H1 (cell line): Measurements from ENCODE around the gene EFNA3. TPM values are rescaled to one million over a fixed set of nuclear protein-coding genes. Genes with fewer than 3 reads are reported as not detected.

Source experiments
- CTCF ChIA-PET: fragments of 300-600 bp; sonication (Branson Sonifier 250); formaldehyde crosslinking; loops from one replicate; lab custom pipeline; 2021; ENCODE audit not compliant: partially characterized antibody; lab: Charles Lee
- POLR2A ChIA-PET: fragments of 300-600 bp; sonication (Branson Sonifier 250); formaldehyde crosslinking; loops from one replicate; lab custom pipeline; 2021; ENCODE audit warnings: inconsistent platforms; ENCODE audit not compliant: partially characterized antibody; lab: Charles Lee
- DNase-seq, 2 experiments: peaks; one replicate each; pipeline versions ENCODE4 v3.0.0 to v3.0.0-alpha.2; 2010 to 2022; ENCODE audit warnings: low spot score in 2 of 2, low read depth in 1 of 2, mixed read lengths in 1 of 2
- FAIRE-seq: peaks from 2 replicates; lab custom pipeline; 2011; peaks lifted over from hg19 to GRCh38; lab: Jason Lieb, UNC
- H2AFZ ChIP-seq: 2 replicates; pipeline ENCODE4 v1.8.1; 2012; ENCODE audit warnings: low read length, inconsistent platforms
- H2AK5ac ChIP-seq: 2 replicates; pipeline ENCODE4 v1.6.1; 2013; ENCODE audit warnings: low read depth, low read length
- H2BK120ac ChIP-seq: replicated peaks from 2 replicates; pipeline ENCODE3; 2013; ENCODE audit warnings: low read depth, low read length, inconsistent platforms
- H2BK12ac ChIP-seq: 2 replicates; pipeline ENCODE4 v1.6.1; 2013; ENCODE audit warnings: low read depth, low read length
- H2BK15ac ChIP-seq: 2 replicates; pipeline ENCODE4 v1.6.1; 2013; ENCODE audit warnings: low read length
- H2BK20ac ChIP-seq: 2 replicates; pipeline ENCODE4 v1.6.1; 2013; ENCODE audit warnings: low read length
- H2BK5ac ChIP-seq: 2 replicates; pipeline ENCODE4 v1.6.1; 2013; ENCODE audit warnings: low read depth, low read length
- H3K14ac ChIP-seq: 2 replicates; pipeline ENCODE4 v1.6.1; 2013; ENCODE audit warnings: inconsistent platforms; ENCODE audit not compliant: insufficient read length
- H3K18ac ChIP-seq: 2 replicates; pipeline ENCODE4 v1.6.1; 2013; ENCODE audit warnings: low read length; ENCODE audit errors: extremely low read depth
- H3K23ac ChIP-seq: 2 replicates; pipeline ENCODE4 v1.6.1; 2013; ENCODE audit warnings: inconsistent platforms; ENCODE audit not compliant: insufficient read length
- H3K23me2 ChIP-seq: 2 replicates; pipeline ENCODE4 v1.6.1; 2013; ENCODE audit warnings: low read depth, low read length
- H3K27ac ChIP-seq: 2 replicates; pipeline ENCODE4 v1.6.1; 2011; ENCODE audit warnings: low read depth, low read length, inconsistent platforms
- H3K27me3 ChIP-seq, 4 experiments: replicated peaks in 1 of 4; 1 replicate in 1 of 4; 2 replicates in 3 of 4; pipeline versions ENCODE4 v1.6.1 to v1.8.1; 2011 to 2013; ENCODE audit warnings: low read length in 3 of 4, mild to moderate bottlenecking in 3 of 4, inconsistent platforms in 2 of 4, mixed read lengths in 2 of 4, moderate library complexity in 1 of 4; ENCODE audit not compliant: control insufficient read depth in 3 of 4, insufficient read depth in 3 of 4; ENCODE audit errors: extremely low read depth in 1 of 4
- H3K36me3 ChIP-seq, 4 experiments: 2 replicates each; pipeline versions ENCODE4 v1.6.1 to v1.8.1; 2011 to 2013; ENCODE audit warnings: mild to moderate bottlenecking in 4 of 4, low read length in 3 of 4, moderate library complexity in 2 of 4, control low read depth in 1 of 4, inconsistent platforms in 1 of 4; ENCODE audit not compliant: insufficient read depth in 4 of 4, control insufficient read depth in 2 of 4
- H3K4ac ChIP-seq: replicated peaks from 2 replicates; pipeline ENCODE3; 2013; ENCODE audit warnings: low read length, low read depth, mixed read lengths, inconsistent platforms; ENCODE audit not compliant: insufficient read length
- H3K4me1 ChIP-seq, 4 experiments: replicated peaks in 1 of 4; 1 replicate in 1 of 4; 2 replicates in 3 of 4; pipeline versions ENCODE4 v1.6.1 to v1.8.1; 2011 to 2013; ENCODE audit warnings: low read length in 3 of 4, inconsistent platforms in 2 of 4, mixed read lengths in 1 of 4; ENCODE audit not compliant: insufficient read depth in 4 of 4, control insufficient read depth in 3 of 4
- H3K4me2 ChIP-seq, 2 experiments: 2 replicates each; pipeline versions ENCODE4 v1.6.1 to v1.8.1; 2011 to 2013; ENCODE audit warnings: low read depth in 2 of 2, low read length in 2 of 2, control low read depth in 1 of 2, inconsistent platforms in 1 of 2, mild to moderate bottlenecking in 1 of 2; ENCODE audit not compliant: insufficient read depth in 1 of 2
- H3K4me3 ChIP-seq, 4 experiments: fragments of 200-600, 300-600 bp in 1 of 4; sonication (generic), shearing (Covaris generic), sonication (Bioruptor Twin) in 1 of 4; 2 replicates each; pipeline versions ENCODE4 v1.5.1 to v1.8.1; 2011 to 2016; ENCODE audit warnings: low read length in 4 of 4, low read depth in 3 of 4, control low read depth in 2 of 4, inconsistent platforms in 2 of 4, mild to moderate bottlenecking in 2 of 4, mixed read lengths in 1 of 4, moderate library complexity in 1 of 4; ENCODE audit not compliant: insufficient read depth in 2 of 4; ENCODE audit errors: extremely low read depth in 1 of 4
- H3K56ac ChIP-seq: replicated peaks from 2 replicates; pipeline ENCODE3; 2013; ENCODE audit warnings: low read depth, mild to moderate bottlenecking, mixed read lengths, low read length, inconsistent platforms; ENCODE audit not compliant: insufficient read length
- H3K79me1 ChIP-seq: 2 replicates; pipeline ENCODE4 v1.6.1; 2013; ENCODE audit warnings: low read depth, low read length, control low read depth
- H3K79me2 ChIP-seq, 2 experiments: 2 replicates each; pipeline versions ENCODE4 v1.6.1 to v1.8.1; 2012 to 2013; ENCODE audit warnings: low read length in 2 of 2, mild to moderate bottlenecking in 2 of 2, inconsistent platforms in 1 of 2; ENCODE audit not compliant: insufficient read depth in 2 of 2, control insufficient read depth in 1 of 2
- H3K9ac ChIP-seq, 4 experiments: replicated peaks in 1 of 4; 1 replicate in 1 of 4; 2 replicates in 3 of 4; pipeline versions ENCODE4 v1.6.1 to v1.8.1; 2011 to 2013; ENCODE audit warnings: low read depth in 3 of 4, low read length in 3 of 4, control low read depth in 2 of 4, mild to moderate bottlenecking in 2 of 4, moderate library complexity in 2 of 4, inconsistent platforms in 1 of 4; ENCODE audit errors: extremely low read depth in 1 of 4
- H3K9me3 ChIP-seq, 2 experiments: 2 replicates each; pipeline versions ENCODE4 v1.6.1 to v1.8.1; 2012 to 2013; ENCODE audit warnings: mild to moderate bottlenecking in 2 of 2, moderate library complexity in 2 of 2, control low read depth in 1 of 2, inconsistent platforms in 1 of 2, low read depth in 1 of 2, low read length in 1 of 2, mixed read lengths in 1 of 2; ENCODE audit not compliant: insufficient read depth in 2 of 2
- H4K20me1 ChIP-seq, 2 experiments: replicated peaks in 1 of 2; 2 replicates each; pipeline versions ENCODE3 to v1.8.1; 2011 to 2013; ENCODE audit warnings: inconsistent platforms in 2 of 2, low read length in 2 of 2, mild to moderate bottlenecking in 1 of 2; ENCODE audit not compliant: insufficient read depth in 2 of 2, control insufficient read depth in 1 of 2
- H4K5ac ChIP-seq: 2 replicates; pipeline ENCODE4 v1.6.1; 2013; ENCODE audit warnings: low read length, low read depth, mixed read lengths, inconsistent platforms; ENCODE audit not compliant: insufficient read length
- H4K8ac ChIP-seq: 2 replicates; pipeline ENCODE4 v1.8.0; 2013; ENCODE audit warnings: mild to moderate bottlenecking, moderate library complexity, low read length, inconsistent platforms; ENCODE audit not compliant: insufficient read depth; ENCODE audit errors: extremely low read depth
- H4K91ac ChIP-seq: replicated peaks from 2 replicates; pipeline ENCODE3; 2013; ENCODE audit warnings: low read length, mixed read lengths, inconsistent platforms; ENCODE audit not compliant: insufficient read length
- CBX8 ChIP-seq: fragments of 300-800, 300-1000 bp; sonication (generic); IDR thresholded peaks from 2 replicates; pipeline ENCODE4 v1.7.1; 2016; ENCODE audit warnings: low read depth, low read length, borderline replicate concordance
- KDM5A ChIP-seq: fragments of 200-600 bp; IDR thresholded peaks from 2 replicates; pipeline ENCODE4 v1.7.1; 2012; ENCODE audit warnings: mild to moderate bottlenecking, low read length, inconsistent platforms, mixed read lengths
- RFX5 ChIP-seq: IDR thresholded peaks from 2 replicates; pipeline ENCODE4 v1.6.1; 2011; ENCODE audit warnings: low read depth, low read length, improper control_type of control experiment, borderline replicate concordance
- SP1 ChIP-seq: IDR thresholded peaks from 2 replicates; pipeline ENCODE4 v1.6.1; 2011; ENCODE audit warnings: low read depth, low read length
- WGBS, 2 experiments: shearing (Covaris generic) in 1 of 2; methylation state at CpG; one replicate each; pipeline versions ENCODE4 v1.1.6 to v1.1.7; 2013 to 2015; ENCODE audit warnings: low lambda C conversion rate in 2 of 2, mixed read lengths in 2 of 2, inconsistent platforms in 1 of 2, low coverage in 1 of 2, missing lambda C conversion rate in 1 of 2; ENCODE audit not compliant: insufficient replicate concordance in 2 of 2, insufficient coverage in 1 of 2, insufficient read length in 1 of 2; ENCODE audit errors: extremely low coverage in 1 of 2, missing lambda C conversion rate in 1 of 2; 5-methylcytosine and 5-hydroxymethylcytosine counted together
- polyA plus RNA-seq, 7 experiments: library from polyadenylated mRNA; depleted of rRNA in 3 of 7; stranded (reverse) in 5 of 7; unstranded in 2 of 7; fragments of >200 nt in 5 of 7; fragments of 200-250 nt in 2 of 7; gene quantifications; 1 replicate in 5 of 7; 2 replicates in 1 of 7; 4 replicates in 1 of 7; pipeline versions ENCODE4 v1.2.1 to v1.2.3, GENCODE V29; 2011 to 2013; ENCODE audit warnings: missing spikeins in 2 of 7, mixed read lengths in 2 of 7
- total RNA-seq: library from RNA; stranded (reverse); fragmentation: NEBNext Ultra II Directional; extraction: Animal tissue kit (Norgen Biotek cat#: 25700); gene quantifications from 2 replicates; pipeline ENCODE4 v1.2.1, GENCODE V29; 2021

EFNA3 gene
- total and polyA plus RNA-seq, 2 of the 8 experiments (the other 6 are each of a cell fraction or from before 2014, with no cell fraction given): 10.8 to 13.8 TPM

DNA sequence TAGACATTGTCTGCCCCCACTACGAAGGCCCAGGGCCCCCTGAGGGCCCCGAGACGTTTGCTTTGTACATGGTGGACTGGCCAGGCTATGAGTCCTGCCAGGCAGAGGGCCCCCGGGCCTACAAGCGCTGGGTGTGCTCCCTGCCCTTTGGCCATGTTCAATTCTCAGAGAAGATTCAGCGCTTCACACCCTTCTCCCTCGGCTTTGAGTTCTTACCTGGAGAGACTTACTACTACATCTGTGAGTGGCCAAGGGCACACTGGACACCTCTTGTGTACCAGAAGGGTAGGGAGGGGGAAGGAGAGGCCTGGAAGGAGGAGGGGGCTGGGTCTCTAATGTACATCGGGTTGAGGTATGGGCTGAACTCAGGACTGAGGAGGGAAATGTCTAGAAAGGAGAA is 11.9 kb upstream of the EFNA3 start:
- H3K23ac ChIP-seq: no peak overlapping the region
- H2AFZ ChIP-seq: no peak overlapping the region
- H3K14ac ChIP-seq: no peak overlapping the region
- H2BK120ac ChIP-seq: no peak overlapping the region
- ChIA-PET POLR2A (interaction anchor here (1.6 to 1.7 kb wide), 2 partner anchors 9 to 48 kb away, joined by 3 to 5 read pairs; no protein-coding TSS in a partner anchor), CTCF (interaction anchor here (1.0 to 33.9 kb wide), 6 partner anchors 2 to 106 kb away, joined by 3 to 907 read pairs (median 88); partner anchors contain the start of genes ADAM15, EFNA3, EFNA4 and KRTCAP2)
- H4K20me1 ChIP-seq: peaks cover 10 to 20% of the 10 kb centered on the region in 2 experiments
- peaks cover 0 to 12% (median 4%) of the 10 kb centered on the region in 4 experiments; a peak in 5 of 8 replicates for H3K36me3 ChIP-seq
- FAIRE-seq: no peak
- H2BK5ac ChIP-seq: no peak overlapping the region
- no peak overlapping the region for H2AK5ac ChIP-seq
- no peak overlapping the region for H3K27ac ChIP-seq
- H3K4me1 ChIP-seq: peaks cover 0 to 34% (median 18%) of the 10 kb centered on the region in 4 experiments; a peak in 6 of 7 replicates
- no peak overlapping the region for H2BK12ac ChIP-seq
- peaks cover 0 to 7% (median 4%) of the 10 kb centered on the region in 4 experiments; a peak in 3 of 7 replicates for H3K27me3 ChIP-seq
- no peak overlapping the region for H4K8ac ChIP-seq
- no peak overlapping the region for H4K91ac ChIP-seq
- H3K4me3 ChIP-seq: no peak overlapping the region
- no peaks in the 10 kb centered on the region for H3K79me1 ChIP-seq
- H3K23me2 ChIP-seq: peaks cover 26% of the 10 kb centered on the region
- no peak overlapping the region for H2BK15ac ChIP-seq
- H3K18ac ChIP-seq: no peak overlapping the region
- peaks cover 0 to 15% of the 10 kb centered on the region in 2 experiments; a peak in 2 of 4 replicates for H3K79me2 ChIP-seq
- no peak overlapping the region for H4K5ac ChIP-seq
- no peak overlapping the region for H3K4ac ChIP-seq
- TF ChIP-seq CBX8 (no peak), SP1 (no peak), KDM5A (no peak), RFX5 (no peak)
- TF ChIP-seq, all 59 proteins: peak for 0
- no peak overlapping the region for H3K9ac ChIP-seq
- H3K9me3 ChIP-seq: no peaks in the 10 kb centered on the region
- no peak overlapping the region for H3K56ac ChIP-seq
- WGBS, 2 experiments: 87% methylated on average over 8 of the region's 8 CpGs; no CpG with 5 or more reads in 1 of the 2 experiments
- no peak overlapping the region for H2BK20ac ChIP-seq
- DNase-seq: no peak
- no peak overlapping the region for H3K4me2 ChIP-seq
